WTC11 (cell line): ENCODE measurements around the gene PIEZO1. TPM values are rescaled to one million over a fixed set of nuclear protein-coding genes. Genes with fewer than 3 reads are reported as not detected.
A peak's percentile ranks its signal among the peaks of the same experiment; 100 is the strongest.

Experiments used
- CREB1 ChIP-seq: sonication (generic); formaldehyde crosslinking; IDR thresholded peaks from 2 replicates; pipeline ENCODE4 v1.8.0; 2023; ENCODE audit warnings: mild to moderate bottlenecking, missing genetic modification reagents
- ELF4 ChIP-seq: sonication (generic); formaldehyde crosslinking; IDR thresholded peaks from 2 replicates; pipeline ENCODE4 v1.8.1; 2022; ENCODE audit warnings: low read depth, mild to moderate bottlenecking, moderate library complexity, missing genetic modification reagents
- EMX1 ChIP-seq: fragments of 250-450 bp; sonication (Bioruptor Pico); IDR thresholded peaks from 2 replicates; pipeline ENCODE4 v1.8.0; 2021; ENCODE audit warnings: mild to moderate bottlenecking
- IRF2 ChIP-seq: sonication (generic); formaldehyde crosslinking; IDR thresholded peaks from 2 replicates; pipeline ENCODE4 v1.8.0; 2022; ENCODE audit warnings: low read depth, missing genetic modification reagents, borderline replicate concordance
- KAT7 ChIP-seq: sonication (generic); formaldehyde crosslinking; IDR thresholded peaks from 2 replicates; pipeline ENCODE4 v1.8.1; 2023; ENCODE audit warnings: missing genetic modification reagents, mild to moderate bottlenecking, borderline replicate concordance
- NFE2L1 ChIP-seq: sonication (generic); formaldehyde crosslinking; IDR thresholded peaks from 2 replicates; pipeline ENCODE4 v1.8.1; 2023; ENCODE audit warnings: missing genetic modification reagents
- NR1H2 ChIP-seq: sonication (generic); formaldehyde crosslinking; IDR thresholded peaks from 2 replicates; pipeline ENCODE4 v1.9.0; 2021; ENCODE audit warnings: mild to moderate bottlenecking, moderate library complexity, missing genetic modification reagents
- NR2C2 ChIP-seq: sonication (generic); formaldehyde crosslinking; IDR thresholded peaks from 2 replicates; pipeline ENCODE4 v1.8.0; 2022; ENCODE audit warnings: mild to moderate bottlenecking, missing genetic modification reagents
- ZBTB21 ChIP-seq: sonication (generic); formaldehyde crosslinking; IDR thresholded peaks from 2 replicates; pipeline ENCODE4 v1.8.1; 2023; ENCODE audit warnings: mild to moderate bottlenecking, missing genetic modification reagents, borderline replicate concordance
- ZNF416 ChIP-seq: fragments of 250-450 bp; sonication (Bioruptor Pico); IDR thresholded peaks from 2 replicates; pipeline ENCODE4 v1.9.0; 2021; ENCODE audit warnings: mild to moderate bottlenecking, inconsistent platforms
- total RNA-seq: library from RNA; stranded (reverse); gene quantifications from 3 replicates; pipeline ENCODE4 v1.2.3, GENCODE V29; 2021
- TF ChIP-seq, protein P1 (sequence below): sonication (generic); formaldehyde crosslinking; IDR thresholded peaks from 2 replicates; pipeline ENCODE4 v1.8.0; 2023; ENCODE audit warnings: mild to moderate bottlenecking, missing genetic modification reagents
- TF ChIP-seq, protein P2 (sequence below): sonication (generic); formaldehyde crosslinking; IDR thresholded peaks from 2 replicates; pipeline ENCODE4 v1.8.0; 2022; ENCODE audit warnings: mild to moderate bottlenecking, missing genetic modification reagents
- TF ChIP-seq, protein P3 (sequence below): sonication (generic); formaldehyde crosslinking; IDR thresholded peaks from 2 replicates; pipeline ENCODE4 v1.8.1; 2023; ENCODE audit warnings: mild to moderate bottlenecking, missing genetic modification reagents, borderline replicate concordance
- TF ChIP-seq, protein P4 (sequence below): sonication (generic); formaldehyde crosslinking; IDR thresholded peaks from 2 replicates; pipeline ENCODE4 v1.8.1; 2023; ENCODE audit warnings: mild to moderate bottlenecking, missing genetic modification reagents
- TF ChIP-seq, protein P5 (sequence below): sonication (generic); formaldehyde crosslinking; IDR thresholded peaks from 2 replicates; pipeline ENCODE4 v1.8.1; 2022; ENCODE audit warnings: missing genetic modification reagents, borderline replicate concordance
- TF ChIP-seq, protein P6 (sequence below): sonication (generic); formaldehyde crosslinking; IDR thresholded peaks from 2 replicates; pipeline ENCODE4 v1.8.1; 2022; ENCODE audit warnings: mild to moderate bottlenecking, missing genetic modification reagents, moderate library complexity, borderline replicate concordance

The PIEZO1 gene
- total RNA-seq, 1 experiment from 2014 or later, result 71.3 TPM

DNA sequence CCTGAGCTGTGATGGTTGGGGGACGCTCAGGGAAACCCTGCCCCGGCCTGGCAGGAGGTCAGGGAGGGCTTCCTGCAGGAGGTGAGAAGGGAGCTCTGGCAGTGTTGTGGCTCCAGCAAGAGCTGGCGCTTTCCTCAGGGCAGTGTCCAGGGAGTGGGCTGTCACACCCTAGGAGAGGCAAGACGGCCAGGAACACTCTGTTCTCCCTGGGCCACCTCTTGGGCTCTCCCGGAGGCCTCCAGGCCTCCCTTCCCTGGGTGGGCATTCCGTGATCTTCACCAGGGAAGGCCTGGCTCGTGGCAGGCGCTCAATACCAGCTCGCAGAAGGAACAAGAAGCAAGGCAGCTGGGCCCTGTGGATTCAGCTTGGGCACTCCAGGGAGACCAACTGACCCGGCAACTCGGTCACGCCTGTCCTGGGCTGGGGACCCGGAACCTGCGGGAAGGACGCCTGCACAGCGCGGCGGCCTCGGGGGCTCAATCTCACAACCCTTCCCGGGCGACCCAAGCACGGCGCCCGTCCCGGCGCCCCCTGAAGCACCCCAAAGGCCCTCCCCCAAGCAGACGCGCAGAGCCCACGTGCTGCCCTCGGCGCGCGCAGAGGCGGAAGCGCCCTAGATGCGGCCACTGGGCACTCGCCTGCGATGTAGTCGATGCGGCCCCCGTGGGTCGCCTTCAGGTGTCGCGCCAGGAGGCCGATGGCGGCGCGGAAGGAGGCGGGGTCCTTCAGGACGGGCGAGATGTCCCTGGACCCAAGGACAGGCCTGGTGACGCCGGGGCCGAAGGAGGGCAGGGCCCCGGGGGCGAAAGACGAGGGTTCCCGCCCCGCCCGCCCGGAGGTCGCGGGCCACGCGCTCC lies 26.1 kb upstream of the PIEZO1 start (continued):
- TF ChIP-seq, protein P1, sequence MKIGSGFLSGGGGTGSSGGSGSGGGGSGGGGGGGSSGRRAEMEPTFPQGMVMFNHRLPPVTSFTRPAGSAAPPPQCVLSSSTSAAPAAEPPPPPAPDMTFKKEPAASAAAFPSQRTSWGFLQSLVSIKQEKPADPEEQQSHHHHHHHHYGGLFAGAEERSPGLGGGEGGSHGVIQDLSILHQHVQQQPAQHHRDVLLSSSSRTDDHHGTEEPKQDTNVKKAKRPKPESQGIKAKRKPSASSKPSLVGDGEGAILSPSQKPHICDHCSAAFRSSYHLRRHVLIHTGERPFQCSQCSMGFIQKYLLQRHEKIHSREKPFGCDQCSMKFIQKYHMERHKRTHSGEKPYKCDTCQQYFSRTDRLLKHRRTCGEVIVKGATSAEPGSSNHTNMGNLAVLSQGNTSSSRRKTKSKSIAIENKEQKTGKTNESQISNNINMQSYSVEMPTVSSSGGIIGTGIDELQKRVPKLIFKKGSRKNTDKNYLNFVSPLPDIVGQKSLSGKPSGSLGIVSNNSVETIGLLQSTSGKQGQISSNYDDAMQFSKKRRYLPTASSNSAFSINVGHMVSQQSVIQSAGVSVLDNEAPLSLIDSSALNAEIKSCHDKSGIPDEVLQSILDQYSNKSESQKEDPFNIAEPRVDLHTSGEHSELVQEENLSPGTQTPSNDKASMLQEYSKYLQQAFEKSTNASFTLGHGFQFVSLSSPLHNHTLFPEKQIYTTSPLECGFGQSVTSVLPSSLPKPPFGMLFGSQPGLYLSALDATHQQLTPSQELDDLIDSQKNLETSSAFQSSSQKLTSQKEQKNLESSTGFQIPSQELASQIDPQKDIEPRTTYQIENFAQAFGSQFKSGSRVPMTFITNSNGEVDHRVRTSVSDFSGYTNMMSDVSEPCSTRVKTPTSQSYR (CRISPR knock-in tag), result no peak
- TF ChIP-seq ELF4 (CRISPR knock-in tag), result no peak
- TF ChIP-seq, protein P2, sequence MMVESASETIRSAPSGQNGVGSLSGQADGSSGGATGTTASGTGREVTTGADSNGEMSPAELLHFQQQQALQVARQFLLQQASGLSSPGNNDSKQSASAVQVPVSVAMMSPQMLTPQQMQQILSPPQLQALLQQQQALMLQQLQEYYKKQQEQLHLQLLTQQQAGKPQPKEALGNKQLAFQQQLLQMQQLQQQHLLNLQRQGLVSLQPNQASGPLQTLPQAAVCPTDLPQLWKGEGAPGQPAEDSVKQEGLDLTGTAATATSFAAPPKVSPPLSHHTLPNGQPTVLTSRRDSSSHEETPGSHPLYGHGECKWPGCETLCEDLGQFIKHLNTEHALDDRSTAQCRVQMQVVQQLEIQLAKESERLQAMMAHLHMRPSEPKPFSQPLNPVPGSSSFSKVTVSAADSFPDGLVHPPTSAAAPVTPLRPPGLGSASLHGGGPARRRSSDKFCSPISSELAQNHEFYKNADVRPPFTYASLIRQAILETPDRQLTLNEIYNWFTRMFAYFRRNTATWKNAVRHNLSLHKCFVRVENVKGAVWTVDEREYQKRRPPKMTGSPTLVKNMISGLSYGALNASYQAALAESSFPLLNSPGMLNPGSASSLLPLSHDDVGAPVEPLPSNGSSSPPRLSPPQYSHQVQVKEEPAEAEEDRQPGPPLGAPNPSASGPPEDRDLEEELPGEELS (CRISPR knock-in tag), result no peak
- TF ChIP-seq NR2C2 (CRISPR knock-in tag), result no peak
- TF ChIP-seq, protein P3, sequence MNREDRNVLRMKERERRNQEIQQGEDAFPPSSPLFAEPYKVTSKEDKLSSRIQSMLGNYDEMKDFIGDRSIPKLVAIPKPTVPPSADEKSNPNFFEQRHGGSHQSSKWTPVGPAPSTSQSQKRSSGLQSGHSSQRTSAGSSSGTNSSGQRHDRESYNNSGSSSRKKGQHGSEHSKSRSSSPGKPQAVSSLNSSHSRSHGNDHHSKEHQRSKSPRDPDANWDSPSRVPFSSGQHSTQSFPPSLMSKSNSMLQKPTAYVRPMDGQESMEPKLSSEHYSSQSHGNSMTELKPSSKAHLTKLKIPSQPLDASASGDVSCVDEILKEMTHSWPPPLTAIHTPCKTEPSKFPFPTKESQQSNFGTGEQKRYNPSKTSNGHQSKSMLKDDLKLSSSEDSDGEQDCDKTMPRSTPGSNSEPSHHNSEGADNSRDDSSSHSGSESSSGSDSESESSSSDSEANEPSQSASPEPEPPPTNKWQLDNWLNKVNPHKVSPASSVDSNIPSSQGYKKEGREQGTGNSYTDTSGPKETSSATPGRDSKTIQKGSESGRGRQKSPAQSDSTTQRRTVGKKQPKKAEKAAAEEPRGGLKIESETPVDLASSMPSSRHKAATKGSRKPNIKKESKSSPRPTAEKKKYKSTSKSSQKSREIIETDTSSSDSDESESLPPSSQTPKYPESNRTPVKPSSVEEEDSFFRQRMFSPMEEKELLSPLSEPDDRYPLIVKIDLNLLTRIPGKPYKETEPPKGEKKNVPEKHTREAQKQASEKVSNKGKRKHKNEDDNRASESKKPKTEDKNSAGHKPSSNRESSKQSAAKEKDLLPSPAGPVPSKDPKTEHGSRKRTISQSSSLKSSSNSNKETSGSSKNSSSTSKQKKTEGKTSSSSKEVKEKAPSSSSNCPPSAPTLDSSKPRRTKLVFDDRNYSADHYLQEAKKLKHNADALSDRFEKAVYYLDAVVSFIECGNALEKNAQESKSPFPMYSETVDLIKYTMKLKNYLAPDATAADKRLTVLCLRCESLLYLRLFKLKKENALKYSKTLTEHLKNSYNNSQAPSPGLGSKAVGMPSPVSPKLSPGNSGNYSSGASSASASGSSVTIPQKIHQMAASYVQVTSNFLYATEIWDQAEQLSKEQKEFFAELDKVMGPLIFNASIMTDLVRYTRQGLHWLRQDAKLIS (CRISPR knock-in tag), result no peak
- 0 out of 2 replicates have a peak, but pooled peaks have one; percentile 66 for TF ChIP-seq KAT7 (CRISPR knock-in tag)
- TF ChIP-seq, protein P4, sequence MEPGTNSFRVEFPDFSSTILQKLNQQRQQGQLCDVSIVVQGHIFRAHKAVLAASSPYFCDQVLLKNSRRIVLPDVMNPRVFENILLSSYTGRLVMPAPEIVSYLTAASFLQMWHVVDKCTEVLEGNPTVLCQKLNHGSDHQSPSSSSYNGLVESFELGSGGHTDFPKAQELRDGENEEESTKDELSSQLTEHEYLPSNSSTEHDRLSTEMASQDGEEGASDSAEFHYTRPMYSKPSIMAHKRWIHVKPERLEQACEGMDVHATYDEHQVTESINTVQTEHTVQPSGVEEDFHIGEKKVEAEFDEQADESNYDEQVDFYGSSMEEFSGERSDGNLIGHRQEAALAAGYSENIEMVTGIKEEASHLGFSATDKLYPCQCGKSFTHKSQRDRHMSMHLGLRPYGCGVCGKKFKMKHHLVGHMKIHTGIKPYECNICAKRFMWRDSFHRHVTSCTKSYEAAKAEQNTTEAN (CRISPR knock-in tag), result peak; percentile 21; the same call in 1 of the 2 replicates
- no peak for TF ChIP-seq NFE2L1 (CRISPR knock-in tag)
- TF ChIP-seq, protein P5, sequence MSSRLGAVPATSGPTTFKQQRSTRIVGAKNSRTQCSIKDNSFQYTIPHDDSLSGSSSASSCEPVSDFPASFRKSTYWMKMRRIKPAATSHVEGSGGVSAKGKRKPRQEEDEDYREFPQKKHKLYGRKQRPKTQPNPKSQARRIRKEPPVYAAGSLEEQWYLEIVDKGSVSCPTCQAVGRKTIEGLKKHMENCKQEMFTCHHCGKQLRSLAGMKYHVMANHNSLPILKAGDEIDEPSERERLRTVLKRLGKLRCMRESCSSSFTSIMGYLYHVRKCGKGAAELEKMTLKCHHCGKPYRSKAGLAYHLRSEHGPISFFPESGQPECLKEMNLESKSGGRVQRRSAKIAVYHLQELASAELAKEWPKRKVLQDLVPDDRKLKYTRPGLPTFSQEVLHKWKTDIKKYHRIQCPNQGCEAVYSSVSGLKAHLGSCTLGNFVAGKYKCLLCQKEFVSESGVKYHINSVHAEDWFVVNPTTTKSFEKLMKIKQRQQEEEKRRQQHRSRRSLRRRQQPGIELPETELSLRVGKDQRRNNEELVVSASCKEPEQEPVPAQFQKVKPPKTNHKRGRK (CRISPR knock-in tag), result no peak
- no peak for TF ChIP-seq EMX1 (CRISPR knock-in tag)
- no peak for TF ChIP-seq NR1H2 (CRISPR knock-in tag)
- TF ChIP-seq, protein P6, sequence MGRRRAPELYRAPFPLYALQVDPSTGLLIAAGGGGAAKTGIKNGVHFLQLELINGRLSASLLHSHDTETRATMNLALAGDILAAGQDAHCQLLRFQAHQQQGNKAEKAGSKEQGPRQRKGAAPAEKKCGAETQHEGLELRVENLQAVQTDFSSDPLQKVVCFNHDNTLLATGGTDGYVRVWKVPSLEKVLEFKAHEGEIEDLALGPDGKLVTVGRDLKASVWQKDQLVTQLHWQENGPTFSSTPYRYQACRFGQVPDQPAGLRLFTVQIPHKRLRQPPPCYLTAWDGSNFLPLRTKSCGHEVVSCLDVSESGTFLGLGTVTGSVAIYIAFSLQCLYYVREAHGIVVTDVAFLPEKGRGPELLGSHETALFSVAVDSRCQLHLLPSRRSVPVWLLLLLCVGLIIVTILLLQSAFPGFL, result peak; percentile 45; the same call in 1 of the 2 replicates
- no peak for TF ChIP-seq ZNF416 (CRISPR knock-in tag)
- no peak for TF ChIP-seq ZBTB21 (CRISPR knock-in tag)
- TF ChIP-seq CREB1, result no peak; the same call in 1 of the 2 replicates
- no peak for TF ChIP-seq IRF2 (CRISPR knock-in tag)
